ENCODE measurements around the gene BAIAP2.

- TF ChIP-seq CTCF (IDR thresholded peaks at IDR 0.05): no peak
- TF ChIP-seq EZH2 (IDR thresholded peaks at IDR 0.05; ENCODE audit: borderline replicate concordance, insufficient read depth, low read depth, low read length, poor library complexity, severe bottlenecking): no peak
Observed at GRCh38 chr17:81131486-81132196, 96.7 kb downstream of the BAIAP2 start.
